ENCODE measurements around the gene TMEM72.

Gene TMEM72

DNA sequence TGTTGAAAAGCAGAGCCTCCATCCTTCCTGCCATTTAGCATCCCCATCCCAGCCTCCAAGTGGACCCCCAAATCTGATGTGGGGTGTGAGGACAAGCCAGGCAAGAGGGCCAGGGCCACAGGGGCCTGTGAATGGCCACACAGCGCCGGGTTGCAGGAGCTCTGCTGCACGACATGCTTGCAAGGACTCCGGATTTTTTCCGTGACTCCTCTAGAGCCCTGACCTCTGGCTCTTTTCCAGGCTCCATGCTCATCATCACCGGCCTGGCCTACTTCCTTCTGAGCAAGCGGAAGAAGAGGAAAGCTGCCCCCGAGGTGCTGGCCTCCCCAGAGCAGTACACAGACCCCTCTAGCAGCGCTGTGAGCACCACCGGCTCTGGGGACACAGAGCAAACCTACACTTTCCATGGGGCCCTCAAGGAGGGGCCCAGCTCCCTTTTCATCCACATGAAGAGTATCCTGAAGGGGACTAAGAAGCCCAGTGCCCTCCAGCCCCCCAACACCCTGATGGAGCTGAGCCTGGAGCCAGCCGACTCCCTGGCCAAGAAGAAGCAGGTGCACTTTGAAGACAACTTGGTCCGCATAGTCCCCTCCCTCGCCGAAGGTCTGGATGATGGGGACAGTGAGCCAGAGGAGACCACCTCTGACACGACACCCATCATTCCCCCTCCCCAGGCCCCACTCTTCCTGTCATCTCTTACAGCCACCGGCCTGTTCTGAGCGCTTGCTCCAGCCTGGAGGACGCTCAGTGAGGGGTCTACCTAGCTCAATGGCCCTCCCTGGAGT is 23.5 kb downstream of the TMEM72 start:
- no peak for DNase-seq (ENCODE audit: low read depth)

DNA sequence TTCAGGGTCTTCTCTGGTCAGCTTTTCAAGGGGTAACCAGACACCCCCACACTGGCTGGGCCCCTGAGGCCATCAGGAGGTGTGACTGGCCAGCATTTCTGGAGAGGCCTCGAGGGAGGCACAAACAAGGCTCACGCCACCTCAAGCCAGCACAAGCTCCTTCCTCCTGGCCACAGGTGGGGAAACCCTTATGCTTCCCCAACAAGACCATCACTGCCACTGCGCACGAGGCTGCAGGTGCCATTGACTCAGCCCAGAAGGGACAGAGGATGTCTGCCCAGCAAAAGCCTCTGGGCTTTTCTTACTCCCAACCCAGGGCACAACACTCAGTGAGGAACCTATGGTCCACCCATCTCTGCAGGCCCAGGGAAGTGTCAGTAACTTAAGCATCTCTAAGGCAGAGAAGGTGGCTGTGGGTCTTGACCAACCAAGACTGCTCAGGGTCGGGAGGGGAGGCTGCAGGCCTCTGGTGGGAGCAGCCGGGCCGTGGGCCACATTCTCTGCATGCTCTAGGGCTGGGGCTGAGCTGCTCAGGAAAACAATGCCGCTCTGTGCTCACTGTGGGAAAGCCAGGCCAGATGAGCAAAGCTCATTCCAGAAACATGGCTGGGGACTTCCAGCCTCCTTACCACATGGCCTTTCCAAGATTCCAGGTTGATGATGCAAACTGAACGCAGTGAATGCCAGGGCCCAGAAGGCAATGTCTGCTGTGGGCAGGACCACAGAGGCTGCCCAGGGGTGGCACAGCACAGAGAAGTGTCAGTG is 24.2 kb downstream of the TMEM72 start:
- DNase-seq (ENCODE audit: low read depth) = peak; percentile 92

DNA sequence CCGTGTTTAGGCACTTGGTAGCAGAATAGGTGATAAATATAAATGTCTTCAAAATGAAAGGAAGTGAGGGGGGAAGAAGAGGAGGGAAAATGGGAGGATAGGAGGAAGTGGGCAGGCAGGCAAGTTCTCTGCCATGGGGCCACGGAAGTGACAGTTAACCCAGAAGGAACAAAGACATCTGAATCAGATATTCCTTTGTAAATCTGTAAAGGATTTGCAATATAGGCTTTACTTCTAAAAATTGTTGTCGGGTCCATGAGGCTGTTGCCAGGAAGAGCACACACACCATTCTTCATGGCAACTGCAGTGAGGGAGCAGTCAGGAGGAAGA is 24.8 kb downstream of the TMEM72 start:
- DNase-seq (ENCODE audit: low read depth) = no peak

DNA sequence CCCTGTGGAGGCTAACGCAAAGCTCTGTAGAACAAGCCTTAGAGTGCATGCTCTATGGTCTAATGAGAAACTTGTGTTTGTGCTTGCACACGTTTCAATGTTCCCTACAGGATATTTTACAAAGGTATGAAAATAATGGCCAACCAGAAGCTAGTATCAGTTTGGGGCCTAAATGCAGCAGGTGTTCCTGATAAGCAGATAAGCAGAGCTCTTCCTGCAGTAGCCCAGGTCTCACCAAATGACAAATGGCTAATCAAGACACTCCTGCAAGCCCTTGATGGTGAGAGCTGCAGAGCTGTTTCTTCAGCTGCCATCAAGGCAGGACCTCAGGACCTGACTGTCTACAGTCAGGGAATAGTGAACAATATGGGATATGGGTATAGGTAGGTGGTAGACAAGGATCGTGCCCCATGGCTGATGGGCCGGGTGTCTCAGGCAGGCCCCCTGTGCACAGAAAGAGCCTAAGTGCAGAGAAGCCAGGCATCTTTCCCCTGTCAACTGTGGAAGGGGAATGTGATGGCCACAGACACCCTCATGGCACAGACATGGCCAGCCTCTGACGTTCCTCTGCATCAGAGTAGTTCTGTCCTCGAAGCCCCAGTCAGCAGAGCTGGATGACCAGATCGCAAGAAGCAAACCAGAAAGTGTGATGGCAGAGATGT is 25.3 kb downstream of the TMEM72 start:
- no peak for DNase-seq (ENCODE audit: low read depth)

DNA sequence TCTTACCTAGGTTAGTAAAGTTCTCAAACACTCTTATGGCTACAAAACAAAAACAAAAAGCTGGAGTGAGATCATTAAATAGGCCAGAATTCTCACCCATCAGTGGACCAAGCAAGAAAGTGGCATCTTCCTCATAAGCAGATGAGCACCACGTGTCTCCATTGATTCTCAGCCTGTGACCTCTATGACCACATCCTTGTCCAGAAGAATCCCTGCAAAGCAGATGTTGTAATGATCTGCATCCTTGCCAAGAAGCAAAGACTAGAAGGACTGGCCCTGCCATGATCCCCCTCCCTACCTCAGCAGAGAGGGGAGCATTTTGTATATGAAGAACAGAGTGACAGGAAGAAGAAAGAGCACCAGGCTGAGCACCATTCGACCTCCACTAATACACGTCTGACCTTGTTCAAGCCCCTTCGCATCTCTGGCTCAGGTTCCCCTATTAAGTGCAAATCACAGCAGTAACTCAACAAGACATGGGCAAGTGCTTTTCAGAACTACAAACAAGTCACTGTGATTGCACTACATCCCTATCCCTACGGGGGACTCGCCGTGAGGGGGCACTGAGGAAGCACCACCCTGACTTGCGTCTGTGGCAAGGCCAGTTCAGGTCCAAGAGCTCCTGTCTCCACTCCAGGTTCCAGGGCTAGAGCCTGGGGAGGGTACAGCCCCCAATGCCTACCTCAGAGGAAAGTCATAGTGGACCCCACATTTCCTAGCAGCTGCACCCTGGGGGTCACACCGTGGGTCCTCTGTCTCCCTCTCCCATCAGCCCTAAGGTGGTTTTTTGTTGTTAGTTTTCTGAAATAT is 26.3 kb downstream of the TMEM72 start:
- peak; percentile 63 for DNase-seq (ENCODE audit: low read depth)

DNA sequence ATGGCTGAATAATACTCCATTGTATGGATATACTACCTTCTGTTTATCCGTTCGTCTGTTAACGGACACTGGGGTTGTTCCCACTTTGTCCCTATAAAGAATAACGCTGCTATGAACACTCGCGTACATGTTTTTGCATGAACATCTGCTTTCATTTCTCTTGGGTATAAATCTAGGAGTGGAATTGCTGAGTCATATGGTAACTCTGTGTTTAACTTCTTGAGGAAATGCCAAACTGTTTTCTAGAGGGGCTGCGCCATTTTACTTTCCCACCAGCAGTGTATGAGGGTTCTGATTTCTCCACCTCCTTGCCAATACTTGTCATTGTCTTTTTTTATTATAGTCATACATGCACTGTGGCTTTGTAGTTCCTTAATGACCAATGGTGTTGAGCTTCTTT is 27.8 kb downstream of the TMEM72 start:
- DNase-seq (ENCODE audit: low read depth) = no peak

DNA sequence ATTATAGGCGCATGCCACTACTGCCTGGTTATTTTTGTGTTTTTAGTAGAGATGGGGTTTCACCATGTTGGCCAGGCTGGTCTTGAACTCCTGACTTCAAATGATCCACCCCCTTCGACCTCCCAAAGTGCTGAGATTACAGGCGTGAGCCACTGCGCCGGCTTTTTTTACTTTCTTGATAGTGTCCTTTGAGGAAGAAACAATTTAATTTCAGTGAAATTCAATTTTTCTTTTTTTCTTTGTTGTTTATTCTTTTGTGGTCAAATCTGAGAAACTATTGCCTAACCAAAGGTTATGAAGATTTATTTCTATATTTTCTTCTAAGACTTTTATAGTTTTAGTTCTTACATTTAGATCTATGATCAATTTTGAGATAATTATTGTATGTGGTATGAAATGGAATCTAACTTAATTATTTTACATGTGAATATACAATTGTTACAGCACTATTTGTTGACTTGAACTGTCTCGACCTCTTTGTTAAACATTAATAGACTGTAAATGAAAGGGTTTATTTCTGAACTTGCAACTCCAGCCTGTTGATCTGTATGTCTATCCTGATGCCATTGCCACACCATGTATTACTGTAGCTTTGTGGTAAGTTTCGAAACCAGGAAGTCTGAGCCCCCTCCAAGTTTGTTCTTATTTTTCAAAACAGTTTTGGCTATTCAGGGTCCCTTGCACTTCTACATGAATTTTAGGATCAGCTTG is 28.7 kb downstream of the TMEM72 start:
- DNase-seq (ENCODE audit: low read depth) = peak; percentile 69

DNA sequence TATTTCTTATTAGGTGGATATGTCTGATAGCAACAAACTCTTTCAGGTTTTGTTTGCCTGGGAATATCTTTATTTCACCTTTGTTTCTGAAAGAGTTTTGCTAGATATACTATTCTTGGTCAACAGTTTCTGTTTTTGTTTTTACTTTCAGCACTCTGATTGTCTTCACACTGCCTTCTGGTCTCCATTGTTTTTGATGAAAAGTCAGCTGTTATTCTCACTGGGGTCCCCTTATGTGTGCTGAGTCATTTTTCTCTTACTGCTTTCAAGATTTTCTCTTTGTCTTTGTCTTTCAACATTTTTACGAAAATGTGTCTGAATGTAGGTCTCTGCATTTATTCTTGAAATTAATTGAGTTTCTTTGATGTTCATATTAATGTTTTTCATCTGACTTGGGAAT is 33.2 kb downstream of the TMEM72 start:
- no peak for DNase-seq (ENCODE audit: low read depth)

DNA sequence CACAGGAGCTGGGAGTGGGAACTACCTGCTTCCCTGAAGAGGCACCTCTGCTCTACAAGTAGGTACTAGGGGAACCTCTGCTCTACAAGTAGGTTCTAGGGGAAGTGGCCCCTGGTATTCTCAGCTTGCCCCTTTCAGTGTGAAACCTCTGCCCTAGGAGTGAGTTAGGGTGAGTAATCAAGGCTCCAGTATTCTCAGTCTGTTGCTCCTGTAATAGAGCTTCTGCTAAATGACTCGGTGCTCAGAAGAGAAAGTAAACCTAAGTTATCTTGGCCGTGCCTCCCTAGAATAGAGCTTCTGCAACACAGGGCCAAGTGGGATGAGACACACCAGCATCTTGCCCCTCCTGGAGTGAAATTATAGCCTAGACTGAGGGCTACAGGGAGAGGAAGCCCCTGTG is 35.1 kb downstream of the TMEM72 start:
- DNase-seq (ENCODE audit: low read depth) = peak; percentile 61

DNA sequence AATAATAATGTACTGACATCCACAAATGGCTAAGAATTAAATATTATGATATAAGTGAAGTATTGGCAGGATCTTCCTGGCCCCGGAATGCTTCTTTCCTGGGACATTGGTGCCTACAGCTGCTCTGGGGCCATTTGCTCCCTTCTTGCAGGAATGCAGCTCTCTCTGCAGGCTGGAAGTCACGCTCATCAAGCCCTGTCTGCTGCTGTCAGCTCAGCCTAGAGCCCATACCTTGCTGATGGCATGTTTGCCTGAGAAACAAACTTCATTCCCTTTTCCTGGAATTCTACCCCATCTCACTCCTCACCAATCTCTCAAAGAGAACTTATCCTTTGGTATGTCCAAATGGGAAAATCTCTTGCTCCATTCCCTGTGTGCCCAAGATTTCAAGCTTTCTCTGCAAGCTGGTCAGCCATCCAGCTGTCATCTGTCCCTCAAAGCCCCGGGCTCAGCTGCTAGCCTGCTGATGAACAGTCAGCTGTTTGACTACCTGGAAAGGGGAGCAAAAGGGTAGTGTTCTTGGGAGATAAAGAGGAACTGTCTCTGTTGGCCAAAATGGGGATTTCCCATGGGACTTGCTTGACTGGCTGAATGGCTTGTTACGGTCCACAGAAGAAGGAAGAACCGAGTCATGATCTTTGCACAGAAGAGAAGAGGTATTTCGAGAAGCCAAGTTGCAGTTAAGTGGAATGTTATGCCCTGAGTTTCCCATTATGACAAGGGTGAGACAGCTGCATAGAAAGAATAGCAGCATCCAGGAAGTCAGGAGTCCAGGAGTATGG is 36.4 kb downstream of the TMEM72 start:
- DNase-seq (ENCODE audit: low read depth) = no peak

DNA sequence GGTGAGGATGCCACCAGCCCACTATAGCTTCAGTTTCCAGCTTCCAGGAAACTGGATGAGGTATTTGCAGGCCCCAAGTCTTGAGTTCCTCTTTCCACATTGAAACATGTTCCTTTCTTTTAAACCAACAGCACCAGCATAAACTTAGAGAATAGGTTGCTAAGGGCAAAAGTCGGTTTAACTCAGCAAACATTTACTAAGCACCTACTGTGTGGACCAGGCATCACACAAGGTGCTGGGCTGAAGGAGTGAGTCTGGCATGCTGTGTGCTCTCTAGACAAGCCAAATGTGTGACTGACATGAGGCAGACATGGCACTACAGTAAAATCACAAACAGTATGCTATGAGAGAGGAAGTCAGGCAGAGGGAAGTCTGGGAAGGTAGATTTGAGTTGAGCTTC is 37.5 kb downstream of the TMEM72 start:
- no peak for DNase-seq (ENCODE audit: low read depth)

DNA sequence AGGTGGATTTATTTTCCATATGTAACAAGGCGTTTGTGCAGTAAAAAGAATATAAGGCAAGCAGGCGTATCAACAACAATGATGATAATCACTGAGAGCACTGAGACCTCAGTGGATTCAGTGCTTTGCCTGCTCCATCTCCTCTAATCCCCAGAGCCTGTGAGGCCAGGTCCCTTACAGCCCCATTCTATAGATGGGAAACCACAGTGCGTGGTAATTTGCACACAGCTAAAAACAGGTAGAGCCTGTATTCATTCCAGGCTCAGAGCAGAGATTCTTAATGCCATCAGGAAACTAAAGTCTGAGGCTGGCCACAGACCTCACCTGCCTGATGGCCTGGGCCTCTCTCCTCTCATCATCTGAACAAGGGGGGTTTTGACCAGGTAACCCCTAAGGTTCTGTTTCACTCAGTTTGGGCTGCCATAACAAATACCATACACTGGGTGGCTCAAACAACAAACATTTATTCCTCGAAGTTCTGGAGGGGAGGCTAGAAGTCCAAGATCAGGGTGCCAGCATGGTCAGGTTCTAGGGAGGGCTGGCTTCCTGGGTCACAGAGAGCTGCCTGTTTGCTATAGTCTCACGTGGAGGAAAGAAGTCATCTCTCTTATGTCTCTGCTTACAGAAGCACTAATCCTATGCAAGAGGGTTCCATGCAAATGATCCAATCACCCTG is 38.1 kb downstream of the TMEM72 start:
- no peak for DNase-seq (ENCODE audit: low read depth)

DNA sequence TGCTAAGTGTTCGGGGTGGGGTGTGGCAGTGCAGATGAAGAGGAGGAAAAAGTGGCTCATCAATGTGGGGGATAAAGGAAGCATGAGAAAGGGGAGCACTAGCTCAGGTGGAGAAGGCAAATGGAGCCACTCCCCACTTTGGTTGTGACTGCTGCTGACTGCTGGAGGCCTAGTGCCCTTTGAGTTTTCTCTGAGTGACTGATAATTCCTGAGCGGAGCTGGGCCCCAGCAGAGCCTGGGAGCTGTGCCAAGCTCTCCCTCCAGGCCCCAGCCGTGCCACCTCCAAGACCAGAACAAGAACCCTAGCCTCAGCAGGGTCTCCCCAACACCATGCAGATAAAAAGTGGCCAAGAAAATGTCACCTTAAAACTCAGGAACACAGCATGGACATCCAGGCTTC is 38.8 kb downstream of the TMEM72 start:
- no peak for DNase-seq (ENCODE audit: low read depth)

DNA sequence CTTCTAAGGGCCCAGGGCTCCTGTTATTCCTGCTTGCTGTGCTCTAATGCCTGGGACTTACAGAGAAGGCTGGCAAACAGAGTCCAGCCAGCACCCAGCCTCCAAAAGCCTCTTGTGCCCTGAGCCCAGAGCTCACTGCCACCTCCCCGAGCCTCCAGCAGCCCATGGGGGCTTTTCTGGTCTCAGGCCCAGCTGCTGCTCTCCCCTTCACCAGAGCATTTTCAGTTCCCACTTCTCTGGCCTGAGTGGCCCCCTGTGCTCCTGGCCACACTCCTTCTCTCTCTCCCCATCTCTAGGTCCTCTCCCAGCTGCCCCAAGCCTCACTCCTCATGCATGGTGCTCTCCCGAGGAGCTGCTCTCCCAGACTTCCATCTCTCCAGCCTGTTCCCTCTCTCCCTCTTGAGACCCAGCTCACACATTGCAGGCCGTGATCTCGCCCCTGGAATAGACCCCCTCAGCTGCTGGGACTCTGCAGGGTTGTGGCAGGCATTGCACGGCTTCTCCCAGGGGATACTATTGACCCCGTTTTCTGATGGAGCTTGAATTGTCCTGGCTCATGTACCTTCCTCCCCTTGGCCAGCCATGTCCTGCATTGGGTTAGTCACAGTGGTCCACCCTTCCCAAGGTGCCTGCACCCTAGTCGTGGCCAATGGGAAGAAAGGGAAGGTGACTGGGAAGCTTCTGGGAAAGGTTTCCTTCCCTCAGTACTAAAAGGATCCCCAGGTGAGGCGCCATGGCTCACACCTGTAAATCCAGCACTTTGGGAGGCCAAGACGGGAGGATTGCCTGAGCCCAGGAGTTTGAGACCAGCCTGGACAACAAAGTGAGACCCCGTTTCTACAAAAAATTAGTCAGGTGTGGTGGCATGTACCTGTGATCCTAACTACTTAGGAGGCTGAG is 39.4 kb downstream of the TMEM72 start:
- no peak for DNase-seq (ENCODE audit: low read depth)

DNA sequence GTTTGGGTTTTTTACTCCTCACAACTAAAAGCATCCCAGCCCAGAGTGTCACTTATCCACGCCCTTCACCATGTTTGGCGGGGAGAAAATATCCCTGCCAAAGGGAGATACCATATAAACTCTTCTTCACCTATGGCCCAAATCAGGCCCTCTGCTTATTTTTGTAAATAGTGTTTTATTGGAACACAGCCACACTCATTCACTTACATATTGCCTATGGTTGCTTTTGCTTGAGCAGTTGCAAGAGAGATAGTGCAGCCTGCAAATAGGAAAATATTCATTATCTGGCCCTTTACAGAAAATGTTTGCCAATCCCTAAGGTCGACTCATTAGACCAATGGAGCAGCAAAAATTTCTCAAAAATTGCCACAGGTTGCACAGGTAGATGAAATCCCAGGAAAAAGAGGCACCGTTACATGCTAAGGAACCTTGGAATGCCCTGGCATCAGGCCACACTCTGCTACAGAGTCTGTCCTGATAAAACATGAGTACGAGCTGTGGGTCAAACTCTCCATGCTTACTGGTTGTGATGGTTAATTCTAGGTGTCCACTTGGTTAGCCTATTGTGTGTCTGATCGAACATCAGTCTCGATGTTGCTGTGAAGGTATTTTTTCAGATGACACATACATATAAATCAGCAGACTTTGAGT is 40.6 kb downstream of the TMEM72 start:
- no peak for DNase-seq (ENCODE audit: low read depth)

DNA sequence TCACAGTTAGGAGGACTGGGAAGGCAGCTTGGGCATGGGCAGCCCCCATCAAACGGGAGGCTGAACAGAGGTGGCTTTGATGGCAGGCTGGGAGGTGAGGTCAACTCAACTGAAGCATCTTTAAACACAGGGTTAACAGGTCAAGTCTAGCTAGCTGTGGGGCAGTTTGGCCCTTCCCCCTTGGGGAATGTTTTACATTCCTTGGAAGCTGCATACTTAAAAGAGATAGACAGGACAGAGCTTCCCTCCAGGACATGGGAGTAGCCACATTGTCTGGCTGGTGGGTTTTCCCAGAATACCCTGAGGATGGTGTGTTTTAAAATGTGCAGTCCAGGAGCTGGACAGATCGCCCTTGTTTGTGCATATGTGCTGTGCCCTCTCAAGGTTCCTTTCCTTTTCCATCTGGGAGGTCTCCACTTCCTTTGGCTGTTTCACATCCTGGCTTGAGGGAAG is 41.7 kb downstream of the TMEM72 start:
- peak; percentile 41 for DNase-seq (ENCODE audit: low read depth)

DNA sequence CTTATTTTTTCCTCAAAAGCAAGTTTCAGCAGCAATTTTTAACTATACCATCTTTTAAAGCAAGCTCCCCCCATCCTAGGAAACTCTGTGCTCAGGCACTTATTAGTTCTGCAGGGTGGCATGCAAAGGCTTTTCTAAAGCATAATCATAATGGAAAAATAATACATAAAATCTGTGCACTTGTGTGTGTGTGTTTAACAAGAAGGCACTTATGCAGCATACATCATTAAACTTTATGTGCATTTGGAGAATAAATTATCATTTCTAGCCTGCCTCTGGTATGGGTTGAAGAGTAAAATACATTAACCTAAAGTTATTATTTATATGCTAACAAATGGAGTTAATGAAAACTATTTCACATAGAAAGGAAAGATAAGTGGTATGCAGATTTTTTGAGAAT is 42.9 kb downstream of the TMEM72 start:
- DNase-seq (ENCODE audit: low read depth) = no peak

DNA sequence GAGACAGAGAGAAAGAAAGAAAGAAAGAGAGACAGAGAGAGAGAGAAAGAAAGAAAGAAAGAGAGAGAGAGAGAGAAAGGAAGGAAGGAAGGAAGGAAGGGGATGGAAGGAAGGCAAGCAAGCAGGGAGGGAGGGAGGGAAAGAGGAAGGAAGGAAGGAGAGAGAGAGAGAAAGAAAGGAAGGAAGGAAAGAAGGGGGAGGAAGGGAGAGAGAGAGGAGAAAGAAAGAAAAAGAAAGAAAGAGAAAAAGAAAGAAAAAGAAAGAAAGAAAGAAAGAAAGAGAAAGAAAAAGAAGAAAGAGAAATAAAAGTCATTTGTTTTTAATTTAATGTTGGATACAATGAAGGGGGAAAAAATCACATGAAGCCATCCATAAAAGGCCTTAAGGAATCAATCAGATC is 43.8 kb downstream of the TMEM72 start:
- no peak for DNase-seq (ENCODE audit: low read depth)
